GM18951 (cell line): Measurements from ENCODE around the gene PPFIA3.
"Not testable (repeated sequence)": the region's sequence is repeated elsewhere in the genome, so short reads cannot be mapped to it uniquely, and the experiment has no call there.

Experiments used
- POLR2A ChIP-seq: IDR thresholded peaks from 4 replicates; pipeline ENCODE4 v1.6.1; 2011; ENCODE audit warnings: mild to moderate bottlenecking; ENCODE audit not compliant: insufficient read length, insufficient read depth; ENCODE audit errors: extremely low read depth
- in situ Hi-C: fragments of 300-500 bp; cut with MboI; formaldehyde crosslinking; loops from one replicate; pipeline ENCODE4 v1.12.0; 2022; ENCODE audit warnings: low sequenced_read_pairs, mixed read lengths, inconsistent platforms; ENCODE audit not compliant: unreplicated experiment

PPFIA3 gene

GRCh38 chr19:49141352-49141751 is 22.0 kb downstream of the PPFIA3 start:
- no peak for TF ChIP-seq POLR2A
- in situ Hi-C loops: no loop called here

GRCh38 chr19:49142866-49143335 is 23.6 kb downstream of the PPFIA3 start:
- in situ Hi-C loops: no loop called here
- TF ChIP-seq POLR2A: no peak

GRCh38 chr19:49145573-49146407 is 26.4 kb downstream of the PPFIA3 start:
- TF ChIP-seq POLR2A: no peak
- in situ Hi-C loops: no loop called here

- in situ Hi-C loops: not testable (repeated sequence)
Measured at GRCh38 chr19:49146408-49146770, 27.0 kb downstream of the PPFIA3 start.

- in situ Hi-C loops: no loop called here
- TF ChIP-seq POLR2A: no peak
Measured at GRCh38 chr19:49148044-49148682, 28.8 kb downstream of the PPFIA3 start.

GRCh38 chr19:49148784-49149651 is 29.7 kb downstream of the PPFIA3 start:
- no peak for TF ChIP-seq POLR2A
- in situ Hi-C loops: no loop called here

- no peak for TF ChIP-seq POLR2A
- in situ Hi-C loops: no loop called here
Measured at GRCh38 chr19:49149652-49150105, 30.3 kb downstream of the PPFIA3 start.

- in situ Hi-C loops: no loop called here
- no peak for TF ChIP-seq POLR2A
Measured at GRCh38 chr19:49150106-49150943, 31.0 kb downstream of the PPFIA3 start.

- no peak for TF ChIP-seq POLR2A
- in situ Hi-C loops: no loop called here
Measured at GRCh38 chr19:49150944-49151243, 31.6 kb downstream of the PPFIA3 start.

GRCh38 chr19:49151267-49152118 is 32.1 kb downstream of the PPFIA3 start:
- TF ChIP-seq POLR2A: no peak
- in situ Hi-C loops: no loop called here

- no peak for TF ChIP-seq POLR2A
- in situ Hi-C loops: no loop called here
Measured at GRCh38 chr19:49152119-49152550, 32.8 kb downstream of the PPFIA3 start.
